ENCODE results near the gene CLIC2.
"Not testable (repeated sequence)": the region's sequence is repeated elsewhere in the genome, so short reads cannot be mapped to it uniquely, and the experiment has no call there.

Gene CLIC2

GRCh38 chrX:155334486-155335336 is at the start of gene CLIC2:
CLIC2 (minus strand) TSS chrX:155334614; CDS start chrX:155334427, 187 bp downstream.
- no peak for DNase-seq

GRCh38 chrX:155382529-155382967 is 48.1 kb upstream of the CLIC2 start:
- not testable (repeated sequence) for DNase-seq

GRCh38 chrX:155381843-155382528 is 47.6 kb upstream of the CLIC2 start, which contains the start of gene F8A2:
F8A2 (plus strand) TSS chrX:155382095; CDS start chrX:155382115, 20 bp downstream.
- not testable (repeated sequence) for DNase-seq

- DNase-seq: not testable (repeated sequence)
Observed at GRCh38 chrX:155379802-155380201, 45.4 kb upstream of the CLIC2 start.

- DNase-seq: not testable (repeated sequence)
Observed at GRCh38 chrX:155373777-155374458, 39.5 kb upstream of the CLIC2 start.

GRCh38 chrX:155363712-155364111 is 29.3 kb upstream of the CLIC2 start:
- not testable (repeated sequence) for DNase-seq

GRCh38 chrX:155349448-155349847 is 15.0 kb upstream of the CLIC2 start:
- DNase-seq: not testable (repeated sequence)

GRCh38 chrX:155345689-155346088 is 11.3 kb upstream of the CLIC2 start:
- DNase-seq: not testable (repeated sequence)

GRCh38 chrX:155335337-155335712 is 911 bp upstream of the CLIC2 start:
- DNase-seq: not testable (repeated sequence)

- no peak for DNase-seq
Observed at GRCh38 chrX:155333544-155334100, 792 bp downstream of the CLIC2 start.

- DNase-seq: no peak
Observed at GRCh38 chrX:155330992-155331391, 3.4 kb downstream of the CLIC2 start.

GRCh38 chrX:155329293-155329692 is 5.1 kb downstream of the CLIC2 start:
- DNase-seq: no peak

- no peak for DNase-seq
Observed at GRCh38 chrX:155326610-155327009, 7.8 kb downstream of the CLIC2 start.

GRCh38 chrX:155314260-155314659 is 20.2 kb downstream of the CLIC2 start:
- DNase-seq: no peak

- DNase-seq: no peak
Observed at GRCh38 chrX:155313766-155314165, 20.6 kb downstream of the CLIC2 start.

- DNase-seq: no peak
Observed at GRCh38 chrX:155293771-155294170, 40.6 kb downstream of the CLIC2 start.

GRCh38 chrX:155279873-155280272 is 54.5 kb downstream of the CLIC2 start:
- no peak for DNase-seq

GRCh38 chrX:155270969-155271368 is 63.4 kb downstream of the CLIC2 start:
- DNase-seq: no peak

- DNase-seq: not testable (repeated sequence)
Observed at GRCh38 chrX:155267995-155268394, 66.4 kb downstream of the CLIC2 start.

- DNase-seq: no peak
Observed at GRCh38 chrX:155266439-155266838, 68.0 kb downstream of the CLIC2 start.

GRCh38 chrX:155263854-155264628 is 70.4 kb downstream of the CLIC2 start, which contains the start of gene RAB39B:
RAB39B (minus strand) TSS chrX:155264491; CDS start chrX:155264288, 203 bp downstream.
- peak; percentile 72 for DNase-seq
